Endothelial cell of umbilical vein (primary cell): ENCODE data around the gene DMXL2.

Experiments
- CTCF ChIP-seq, 2 donors: IDR thresholded peaks; 1 replicate in 1 of 2; 2 replicates in 1 of 2; pipeline ENCODE4 v1.5.1; 2011; ENCODE audit warnings: low read length in 2 of 2, mild to moderate bottlenecking in 2 of 2, moderate library complexity in 2 of 2, control low read depth in 1 of 2, inconsistent platforms in 1 of 2, low read depth in 1 of 2; ENCODE audit not compliant: insufficient read depth in 1 of 2; ENCODE audit errors: extremely low read depth in 1 of 2
- MAX ChIP-seq: IDR thresholded peaks from 2 replicates; pipeline ENCODE4 v1.6.1; 2011; ENCODE audit not compliant: insufficient read depth, insufficient read length
- POLR2AphosphoS5 ChIP-seq: IDR thresholded peaks from 2 replicates; pipeline ENCODE4 v1.6.1; 2012; ENCODE audit warnings: low read depth, mild to moderate bottlenecking, control low read depth, low read length, moderate library complexity; ENCODE audit not compliant: insufficient read depth

- TF ChIP-seq POLR2AphosphoS5, result no peak
- TF ChIP-seq CTCF (IDR thresholded peaks at IDR 0.05; ENCODE audit: extremely low read depth in 1 of 2, insufficient read depth in 1 of 2, low read depth in 1 of 2, low read length in 2 of 2), result no peak
- no peak for TF ChIP-seq MAX
Measured at GRCh38 chr15:51619331-51620035, 3.1 kb downstream of the DMXL2 start.
